HepG2 (cell line): Measurements from ENCODE around the gene CDHR1. TPM values are rescaled to one million over a fixed set of nuclear protein-coding genes. Genes with fewer than 3 reads are reported as not detected.

Source experiments
- ATAC-seq: fragments of 200-7000 bp; cut with Tn5 transposase; 3 replicates; pipeline ENCODE4 v1.9.1; 2020; ENCODE audit warnings: mild to moderate bottlenecking, moderate library complexity
- BruUV-seq: library from RNA; stranded (reverse); fragments of 400-500 nt; replicated peaks from 2 replicates; lab custom pipeline; 2021; lab: Mats Ljungman, UMichigan
- CTCF ChIA-PET: fragments of 300-600 bp; formaldehyde crosslinking; extraction: SDS; loops from one replicate; lab custom pipeline; 2021; ENCODE audit warnings: low total read pairs, inconsistent platforms, low intra/inter-chr PET ratio; lab: Yijun Ruan, JAX
- POLR2A ChIA-PET: fragments of 350-600 bp; sonication (Branson Sonifier 250); formaldehyde crosslinking; loops from one replicate; lab custom pipeline; 2020; ENCODE audit warnings: antibody characterized with exemption, inconsistent platforms; lab: Yijun Ruan, JAX
- DNase-seq: peaks from one replicate; pipeline ENCODE4 v3.0.0-alpha.2; 2015; ENCODE audit warnings: low spot score
- FAIRE-seq: peaks from 3 replicates; lab custom pipeline; 2011; peaks lifted over from hg19 to GRCh38; lab: Jason Lieb, UNC
- H2AFZ ChIP-seq: one replicate; pipeline ENCODE4 v1.6.1; 2011; ENCODE audit warnings: low read length, inconsistent platforms
- H3K27ac ChIP-seq: fragments of 300-600 bp; 3 replicates; pipeline ENCODE4 v1.8.0; 2011; ENCODE audit warnings: mixed run types, mild to moderate bottlenecking, mixed read lengths, low read length, inconsistent platforms; ENCODE audit not compliant: insufficient read depth; ENCODE audit errors: extremely low read length
- H3K27me3 ChIP-seq, 2 experiments: fragments of 200-600 bp in 1 of 2; 2 replicates in 1 of 2; 3 replicates in 1 of 2; pipeline versions ENCODE4 v1.6.0 to v1.8.0; 2011; ENCODE audit warnings: low read length in 2 of 2, mild to moderate bottlenecking in 2 of 2, moderate library complexity in 2 of 2, inconsistent platforms in 1 of 2; ENCODE audit not compliant: insufficient read depth in 2 of 2, control insufficient read depth in 1 of 2
- H3K36me3 ChIP-seq, 2 experiments: fragments of 200-600 bp in 1 of 2; replicated peaks in 1 of 2; 2 replicates in 1 of 2; 3 replicates in 1 of 2; pipeline versions ENCODE4 v1.5.1 to v1.8.0; 2011; ENCODE audit warnings: low read length in 2 of 2, inconsistent platforms in 1 of 2; ENCODE audit not compliant: insufficient read depth in 2 of 2, control insufficient read depth in 1 of 2
- H3K4me1 ChIP-seq: 2 replicates; pipeline ENCODE4 v1.5.1; 2012; ENCODE audit warnings: low read length, inconsistent platforms; ENCODE audit not compliant: insufficient read depth
- H3K4me2 ChIP-seq: 2 replicates; pipeline ENCODE4 v1.6.0; 2011; ENCODE audit warnings: low read depth, low read length, inconsistent platforms
- H3K4me3 ChIP-seq, 3 experiments: fragments of 200-600 bp in 1 of 3; sonication (generic), shearing (Covaris generic) in 1 of 3; replicated peaks in 1 of 3; 2 replicates each; pipeline ENCODE4 v1.5.1; 2011 to 2016; ENCODE audit warnings: low read length in 3 of 3, inconsistent platforms in 2 of 3, low read depth in 2 of 3, mild to moderate bottlenecking in 2 of 3, control low read depth in 1 of 3, mixed read lengths in 1 of 3; ENCODE audit not compliant: insufficient read depth in 1 of 3
- H3K79me2 ChIP-seq: one replicate; pipeline ENCODE4 v1.6.1; 2011; ENCODE audit warnings: low read length, inconsistent platforms; ENCODE audit not compliant: insufficient read depth
- H3K9ac ChIP-seq: 2 replicates; pipeline ENCODE4 v1.6.0; 2011; ENCODE audit warnings: mild to moderate bottlenecking, low read depth, low read length, inconsistent platforms; ENCODE audit not compliant: insufficient read depth
- H3K9me3 ChIP-seq: 2 replicates; pipeline ENCODE4 v1.5.1; 2012; ENCODE audit warnings: mild to moderate bottlenecking, low read length
- H4K20me1 ChIP-seq: 2 replicates; pipeline ENCODE4 v1.6.0; 2011; ENCODE audit warnings: inconsistent platforms, mild to moderate bottlenecking, low read length, moderate library complexity; ENCODE audit not compliant: insufficient read depth
- ATRX ChIP-seq: sonication (generic); formaldehyde crosslinking; IDR thresholded peaks from 2 replicates; pipeline ENCODE4 v1.4.0; 2020; ENCODE audit warnings: missing genetic modification reagents, borderline replicate concordance
- CCDC6 ChIP-seq: sonication (generic); formaldehyde crosslinking; IDR thresholded peaks from 2 replicates; pipeline ENCODE4 v1.8.1; 2022; ENCODE audit warnings: mild to moderate bottlenecking, missing genetic modification reagents, moderate library complexity
- CHCHD3 ChIP-seq: sonication (generic); formaldehyde crosslinking; IDR thresholded peaks from 2 replicates; pipeline ENCODE4 v1.8.0; 2022; ENCODE audit warnings: mild to moderate bottlenecking, missing genetic modification reagents, moderate library complexity
- ELF3 ChIP-seq: IDR thresholded peaks from 2 replicates; pipeline ENCODE4 v1.6.1; 2016; ENCODE audit warnings: missing genetic modification reagents, missing compliant biosample characterization
- MLXIP ChIP-seq: sonication (generic); formaldehyde crosslinking; IDR thresholded peaks from 2 replicates; pipeline ENCODE4 v1.9.0; 2021; ENCODE audit warnings: missing genetic modification reagents, borderline replicate concordance
- MNT ChIP-seq: fragments of 450-650 bp; IDR thresholded peaks from 2 replicates; pipeline ENCODE4 v1.6.1; 2016
- NFYC ChIP-seq: IDR thresholded peaks from 2 replicates; pipeline ENCODE4 v1.6.1; 2016; ENCODE audit warnings: missing genetic modification reagents, missing compliant biosample characterization
- RXRB ChIP-seq: IDR thresholded peaks from 2 replicates; pipeline ENCODE4 v1.6.1; 2016; ENCODE audit warnings: borderline replicate concordance, missing genetic modification reagents, missing compliant biosample characterization
- SOX13 ChIP-seq, 3 experiments: fragments of 450-650 bp in 1 of 3; sonication (generic) in 1 of 3; formaldehyde crosslinking in 1 of 3; IDR thresholded peaks in 2 of 3; conservative IDR thresholded peaks in 1 of 3; 2 replicates each; pipeline versions ENCODE4 v1.5.0 to v1.6.1; 2016 to 2020; ENCODE audit warnings: antibody characterized with exemption in 1 of 3, mild to moderate bottlenecking in 1 of 3, missing compliant biosample characterization in 1 of 3, missing genetic modification reagents in 1 of 3, moderate library complexity in 1 of 3
- SOX5 ChIP-seq: IDR thresholded peaks from 2 replicates; pipeline ENCODE4 v1.6.1; 2016; ENCODE audit warnings: borderline replicate concordance
- TEF ChIP-seq: sonication (generic); formaldehyde crosslinking; IDR thresholded peaks from 2 replicates; pipeline ENCODE4 v1.5.0; 2020; ENCODE audit warnings: missing genetic modification reagents
- ZFP36L2 ChIP-seq: sonication (generic); formaldehyde crosslinking; IDR thresholded peaks from 2 replicates; pipeline ENCODE4 v1.4.0; 2020; ENCODE audit warnings: missing genetic modification reagents
- ZNF772 ChIP-seq: sonication (generic); formaldehyde crosslinking; IDR thresholded peaks from 2 replicates; pipeline ENCODE4 v1.5.0; 2020; ENCODE audit warnings: mild to moderate bottlenecking, missing genetic modification reagents
- WGBS: methylation state at CpG from one replicate; pipeline ENCODE4 v1.1.6; 2017; ENCODE audit warnings: low lambda C conversion rate; 5-methylcytosine and 5-hydroxymethylcytosine counted together
- in situ Hi-C: cut with HindIII; loops from 2 replicates; pipeline ENCODE4 v1.10.0; 2017; ENCODE audit warnings: low pct_unique_long_range_greater_than_20kb; ENCODE audit not compliant: extremely low pct_ligation_motif_present
- intact Hi-C: fragments of 100-400 bp; cut with micrococcal nuclease; formaldehyde crosslinking; loops from one replicate; pipeline ENCODE4 v1.10.0; 2022; ENCODE audit not compliant: unreplicated experiment
- polyA plus RNA-seq, 8 experiments: library from polyadenylated mRNA; depleted of rRNA in 3 of 8; stranded (reverse) in 7 of 8; unstranded in 1 of 8; fragments of >200 nt; fragmentation: Illumina TruSeq in 4 of 8; extraction: Trizol in 4 of 8; gene quantifications; 2 replicates each; pipeline versions ENCODE4 v1.2.1 to v1.2.3, GENCODE V29; 2011 to 2016; ENCODE audit warnings: low read depth in 4 of 8, missing spikeins in 1 of 8, mixed read lengths in 1 of 8; ENCODE audit not compliant: insufficient read depth in 1 of 8
- total RNA-seq, 5 experiments: library from RNA; depleted of rRNA; stranded (reverse); fragments of >200 nt; fragmentation: Illumina TruSeq; extraction: Trizol; gene quantifications; 2 replicates each; pipeline ENCODE4 v1.2.3, GENCODE V29; 2016; ENCODE audit warnings: low read depth in 1 of 5
- TF ChIP-seq, protein P1 (sequence below): sonication (generic); formaldehyde crosslinking; IDR thresholded peaks from 2 replicates; pipeline ENCODE4 v1.4.0; 2020; ENCODE audit warnings: mild to moderate bottlenecking, missing genetic modification reagents

CDHR1 gene
- total and polyA plus RNA-seq, 2 of the 13 experiments (the other 11 are each of a cell fraction or from before 2014, with no cell fraction given), result 0.04 to 0.09 TPM

DNA sequence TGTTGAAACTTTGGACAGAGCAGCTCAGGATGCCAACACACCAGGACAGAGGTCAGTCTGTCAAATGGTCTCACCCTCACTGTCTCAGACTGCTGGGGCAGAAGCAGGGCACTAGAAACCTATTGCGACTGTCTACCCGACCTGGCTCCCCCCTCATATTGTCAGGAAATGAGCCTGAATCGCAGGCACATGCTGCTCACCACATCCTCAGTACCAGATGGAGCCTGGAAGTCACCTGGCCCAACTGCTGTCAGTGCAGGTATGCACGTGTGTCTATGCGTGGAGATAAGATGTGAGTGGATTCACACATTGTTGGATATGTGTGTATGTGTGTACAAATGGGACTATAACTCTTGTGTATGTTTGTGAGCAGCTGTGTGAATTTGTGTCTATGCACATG, 3.2 kb upstream of the CDHR1 start:
- no peaks in the 10 kb centered on the region for H3K9me3 ChIP-seq
- H3K4me2 ChIP-seq, result no peak overlapping the region
- no peak for ATAC-seq
- no peaks in the 10 kb centered on the region for H3K79me2 ChIP-seq
- TF ChIP-seq MNT (peak; percentile 14; the same call in 1 of the 2 replicates), TEF (CRISPR knock-in tag) (no peak)
- TF ChIP-seq, all 625 proteins: peak for 1
- intact Hi-C loops, result no loop called here
- Histone ChIP-seq H3K4me3 (no peak overlapping the region), H4K20me1 (no peaks in the 10 kb centered on the region), H3K27ac (no peak overlapping the region), H3K4me1 (no peaks in the 10 kb centered on the region), H3K36me3 (no peaks in the 10 kb centered on the region), H2AFZ (no peak overlapping the region), H3K9ac (no peak overlapping the region), H3K27me3 (peaks cover 9 to 43% of the 10 kb centered on the region in 2 experiments)
- CTCF ChIA-PET, result no interaction called here
- BruUV-seq, result no TSS peak
- FAIRE-seq (no peak), DNase-seq (no peak)
- 0% methylated on average over 5 of the region's 5 CpGs for WGBS
- in situ Hi-C loops, result no loop called here
- POLR2A ChIA-PET, result no interaction called here

GRCh38 chr10:84193327-84193726, 1.0 kb upstream of the CDHR1 start:
- DNase-seq (no peak), FAIRE-seq (no peak), ATAC-seq (no peak)
- Histone ChIP-seq H3K27ac (no peak overlapping the region), H3K4me1 (no peaks in the 10 kb centered on the region), H3K4me3 (no peak overlapping the region), H3K9me3 (no peaks in the 10 kb centered on the region), H4K20me1 (no peaks in the 10 kb centered on the region), H2AFZ (no peak overlapping the region), H3K36me3 (no peaks in the 10 kb centered on the region), H3K9ac (no peak overlapping the region), H3K79me2 (no peaks in the 10 kb centered on the region), H3K27me3 (peaks cover 8 to 62% of the 10 kb centered on the region in 2 experiments), H3K4me2 (no peak overlapping the region)
- CTCF ChIA-PET, result no interaction called here
- intact Hi-C loops, result no loop called here
- BruUV-seq, result no TSS peak
- in situ Hi-C loops, result no loop called here
- WGBS, result 67% methylated on average over 2 of the region's 2 CpGs
- POLR2A ChIA-PET, result no interaction called here
- no peak for TF ChIP-seq NFYC
- no peak for TF ChIP-seq CCDC6 (CRISPR knock-in tag)
- TF ChIP-seq MLXIP, result no peak
- no peak for TF ChIP-seq ZFP36L2
- no peak for TF ChIP-seq CHCHD3
- no peak for TF ChIP-seq ELF3 (CRISPR knock-in tag)
- TF ChIP-seq SOX5 (CRISPR knock-in tag), result no peak
- no peak for TF ChIP-seq ZNF772 (CRISPR knock-in tag)
- TF ChIP-seq SOX13 (IDR thresholded peaks at IDR 0.05), result no peak
- TF ChIP-seq SOX13 (CRISPR knock-in tag; conservative IDR thresholded peaks at IDR 0.05 in 1 of 2, IDR thresholded peaks at IDR 0.05 in 1 of 2), result no peak
- no peak for TF ChIP-seq ATRX (CRISPR knock-in tag)
- TF ChIP-seq, protein P1, sequence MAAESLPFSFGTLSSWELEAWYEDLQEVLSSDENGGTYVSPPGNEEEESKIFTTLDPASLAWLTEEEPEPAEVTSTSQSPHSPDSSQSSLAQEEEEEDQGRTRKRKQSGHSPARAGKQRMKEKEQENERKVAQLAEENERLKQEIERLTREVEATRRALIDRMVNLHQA (CRISPR knock-in tag), result no peak
- no peak for TF ChIP-seq RXRB (CRISPR knock-in tag)
